B cell (primary cell): ENCODE data around the gene HS3ST5. TPM values are rescaled to one million over a fixed set of nuclear protein-coding genes. Genes with fewer than 3 reads are reported as not detected.

Experiments
- ATAC-seq: fragments of 200-7000 bp; cut with Tn5 transposase; one replicate; pipeline ENCODE4 v1.10.0; 2021; ENCODE audit warnings: low read depth, mild to moderate bottlenecking, moderate number of reproducible peaks, moderate library complexity
- CTCF ChIA-PET: fragments of 350-600 bp; sonication (Branson Sonifier 250); formaldehyde crosslinking; loops from one replicate; lab custom pipeline; 2021; ENCODE audit warnings: antibody characterized with exemption, inconsistent platforms; lab: Charles Lee
- POLR2A ChIA-PET: fragments of 350-600 bp; sonication (Branson Sonifier 250); formaldehyde crosslinking; loops from one replicate; lab custom pipeline; 2021; ENCODE audit warnings: antibody characterized with exemption; lab: Charles Lee
- DNase-seq: peaks from one replicate; pipeline ENCODE4 v3.0.0; 2013
- H2AFZ ChIP-seq: 2 replicates; pipeline ENCODE4 v1.6.1; 2012; ENCODE audit warnings: mild to moderate bottlenecking, low read depth, low read length; ENCODE audit not compliant: insufficient read depth, poor library complexity, severe bottlenecking
- H3K27ac ChIP-seq, 2 donors: 1 replicate in 1 of 2; 2 replicates in 1 of 2; pipeline ENCODE4 v1.5.1; 2012 to 2013; ENCODE audit warnings: low read length in 2 of 2, mild to moderate bottlenecking in 2 of 2, moderate library complexity in 1 of 2
- H3K27me3 ChIP-seq, 4 experiments: fragments of 200-600 bp in 1 of 4; sonication (generic) in 1 of 4; replicated peaks in 1 of 4; 1 replicate in 2 of 4; 2 replicates in 2 of 4; pipeline versions ENCODE4 v1.6.1 to v1.7.0; 2013 to 2016; ENCODE audit warnings: low read length in 3 of 4, mild to moderate bottlenecking in 2 of 4, mixed read lengths in 1 of 4, moderate library complexity in 1 of 4; ENCODE audit not compliant: insufficient read depth in 4 of 4, control insufficient read depth in 3 of 4; ENCODE audit errors: control extremely low read depth in 1 of 4
- H3K36me3 ChIP-seq, 2 experiments: replicated peaks in 1 of 2; 1 replicate in 1 of 2; 2 replicates in 1 of 2; pipeline versions ENCODE4 v1.6.1 to v1.7.1; 2013; ENCODE audit warnings: low read length in 1 of 2; ENCODE audit not compliant: insufficient read depth in 2 of 2, control insufficient read depth in 1 of 2; ENCODE audit errors: control extremely low read depth in 1 of 2, extremely low read depth in 1 of 2
- H3K4me1 ChIP-seq, 2 donors: fragments of 200-600 bp in 1 of 2; sonication (generic) in 1 of 2; 1 replicate in 1 of 2; 2 replicates in 1 of 2; pipeline versions ENCODE4 v1.5.1 to v1.6.1; 2013 to 2017; ENCODE audit warnings: low read length in 2 of 2; ENCODE audit not compliant: control insufficient read depth in 2 of 2, insufficient read depth in 2 of 2
- H3K4me2 ChIP-seq: replicated peaks from 2 replicates; pipeline ENCODE3; 2012; ENCODE audit warnings: mild to moderate bottlenecking, low read depth, low read length; ENCODE audit not compliant: poor library complexity, severe bottlenecking
- H3K4me3 ChIP-seq, 5 experiments: fragments of 200-600 bp in 1 of 5; sonication (generic) in 1 of 5; 1 replicate in 3 of 5; 2 replicates in 2 of 5; pipeline versions ENCODE4 v1.5.1 to v1.7.0; 2011 to 2016; ENCODE audit warnings: low read length in 4 of 5, mild to moderate bottlenecking in 4 of 5, low read depth in 2 of 5, control low read depth in 1 of 5, moderate library complexity in 1 of 5; ENCODE audit not compliant: insufficient read depth in 1 of 5; ENCODE audit errors: control extremely low read depth in 1 of 5, extremely low read depth in 1 of 5
- H3K79me2 ChIP-seq: fragments of 200-600 bp; sonication (generic); one replicate; pipeline ENCODE4 v1.6.0; 2016; ENCODE audit warnings: low read length; ENCODE audit not compliant: control insufficient read depth, insufficient read depth
- H3K9ac ChIP-seq: fragments of 200-600 bp; sonication (generic); 2 replicates; pipeline ENCODE4 v1.6.1; 2017; ENCODE audit warnings: mild to moderate bottlenecking, low read length, moderate library complexity
- H3K9me3 ChIP-seq, 3 donors: one replicate each; pipeline versions ENCODE4 v1.6.1 to v1.7.1; 2013; ENCODE audit warnings: low read length in 2 of 3; ENCODE audit not compliant: control insufficient read depth in 2 of 3, insufficient read depth in 1 of 3; ENCODE audit errors: control extremely low read depth in 1 of 3
- H4K20me1 ChIP-seq: 2 replicates; pipeline ENCODE4 v1.6.0; 2012; ENCODE audit warnings: mild to moderate bottlenecking, low read length; ENCODE audit not compliant: insufficient read depth, control insufficient read depth, poor library complexity, severe bottlenecking
- H3K27ac Mint-ChIP-seq: one replicate; pipeline ENCODE4 v1.8.0; 2021; ENCODE audit warnings: mixed read lengths
- H3K27me3 Mint-ChIP-seq: one replicate; pipeline ENCODE4 v1.8.0; 2021; ENCODE audit warnings: mixed read lengths
- H3K4me1 Mint-ChIP-seq: one replicate; pipeline ENCODE4 v1.8.0; 2021; ENCODE audit warnings: mixed read lengths
- H3K4me3 Mint-ChIP-seq: one replicate; pipeline ENCODE4 v1.8.0; 2021; ENCODE audit warnings: mixed read lengths
- H3K9me3 Mint-ChIP-seq: one replicate; pipeline ENCODE4 v1.8.0; 2022; ENCODE audit warnings: mixed read lengths; ENCODE audit not compliant: insufficient read depth
- EZH2 ChIP-seq: IDR thresholded peaks from 2 replicates; pipeline ENCODE4 v1.6.1; 2012; ENCODE audit warnings: borderline replicate concordance, low read depth, mild to moderate bottlenecking, moderate library complexity, low read length; ENCODE audit not compliant: insufficient read depth, poor library complexity, severe bottlenecking
- WGBS: methylation state at CpG from one replicate; pipeline ENCODE4 v1.1.5; 2013; ENCODE audit warnings: missing lambda C conversion rate; ENCODE audit not compliant: insufficient coverage; 5-methylcytosine and 5-hydroxymethylcytosine counted together
- intact Hi-C: fragments of 100-400 bp; cut with micrococcal nuclease; formaldehyde crosslinking; loops from one replicate; pipeline ENCODE4 v1.10.0; 2022
- polyA minus RNA-seq: library from RNA; depleted of rRNA, polyadenylated mRNA; stranded (reverse); fragments of >200 nt; gene quantifications from 2 replicates; pipeline ENCODE4 v1.2.3, GENCODE V29; 2012
- polyA plus RNA-seq: library from polyadenylated mRNA; depleted of rRNA; stranded (reverse); fragments of >200 nt; gene quantifications from 2 replicates; pipeline ENCODE4 v1.2.3, GENCODE V29; 2012
- total RNA-seq, 2 donors: library from RNA; stranded (reverse); fragments of 120-200 nt in 1 of 2; gene quantifications; 1 replicate in 1 of 2; 2 replicates in 1 of 2; pipeline versions ENCODE4 v1.2.3 to v1.2.4, GENCODE V29; 2013 to 2022
- TF ChIP-seq, protein P1 (sequence below): fragments of 200-600 bp; IDR thresholded peaks from one replicate; pipeline ENCODE4 v1.8.0; 2022; ENCODE audit warnings: antibody characterized with exemption, mild to moderate bottlenecking

HS3ST5 gene, protein sequence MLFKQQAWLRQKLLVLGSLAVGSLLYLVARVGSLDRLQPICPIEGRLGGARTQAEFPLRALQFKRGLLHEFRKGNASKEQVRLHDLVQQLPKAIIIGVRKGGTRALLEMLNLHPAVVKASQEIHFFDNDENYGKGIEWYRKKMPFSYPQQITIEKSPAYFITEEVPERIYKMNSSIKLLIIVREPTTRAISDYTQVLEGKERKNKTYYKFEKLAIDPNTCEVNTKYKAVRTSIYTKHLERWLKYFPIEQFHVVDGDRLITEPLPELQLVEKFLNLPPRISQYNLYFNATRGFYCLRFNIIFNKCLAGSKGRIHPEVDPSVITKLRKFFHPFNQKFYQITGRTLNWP
- total RNA-seq (not detected in 2 replicates), polyA plus RNA-seq (not detected in 2 replicates), polyA minus RNA-seq (not detected in 2 replicates)
- total RNA-seq (2013): not detected

DNA sequence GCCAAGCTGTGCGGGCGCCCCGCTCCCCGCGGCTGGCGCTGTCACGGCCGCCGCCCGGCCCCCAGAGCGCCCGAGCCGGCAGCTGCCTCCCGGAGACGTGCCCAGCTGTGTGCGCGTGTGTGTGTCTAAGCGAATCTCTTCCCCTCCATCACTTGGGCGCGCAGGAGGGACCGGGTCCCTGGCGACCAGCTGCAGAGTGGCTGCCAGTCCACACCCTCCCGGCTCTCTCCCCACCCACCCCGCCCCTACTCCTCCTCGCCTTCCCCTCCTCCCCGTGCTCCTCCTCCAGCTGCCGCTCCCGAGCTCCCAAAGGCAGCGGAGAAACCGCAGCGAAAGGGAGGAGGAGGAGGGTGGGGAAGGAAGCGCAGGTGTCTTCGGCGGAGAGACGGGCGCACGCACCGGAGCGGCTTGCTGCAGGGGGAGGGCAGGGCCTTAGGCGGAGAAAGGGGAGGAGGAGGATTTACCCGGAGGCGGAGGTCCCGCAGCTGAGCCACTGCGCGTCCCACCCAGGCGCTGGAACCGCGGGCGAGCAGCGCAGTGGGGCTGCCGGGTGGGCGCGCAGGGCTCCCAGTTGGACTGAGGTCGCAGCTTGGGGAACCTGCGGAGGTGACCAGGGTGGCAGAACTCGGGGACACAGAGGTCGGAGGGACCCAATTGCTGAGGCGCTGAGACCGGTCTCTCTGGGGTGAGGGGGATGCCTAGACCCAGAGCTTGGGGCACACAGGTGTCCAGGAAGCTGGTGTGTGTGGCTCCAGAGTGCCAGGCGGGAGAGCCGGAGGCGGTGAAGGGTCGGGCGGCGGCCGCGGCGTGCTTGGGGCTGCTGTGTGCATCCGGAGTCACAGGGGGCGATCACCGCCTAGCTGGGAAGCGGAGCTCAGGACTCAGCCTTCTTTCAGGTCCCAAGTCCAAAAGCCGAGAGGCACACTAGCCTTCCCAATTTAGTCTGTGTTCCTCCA is at the start of gene HS3ST5:
Gene HS3ST5 (minus strand): TSS at position 198 of the 956 bp plus-strand sequence. CDS start 280,178 bp downstream, outside the sequence.
- 2% methylated on average over 67 of the region's 73 CpGs for WGBS
- H3K79me2 ChIP-seq: no peaks in the 10 kb centered on the region
- H3K9me3 ChIP-seq: no peaks in the 10 kb centered on the region
- DNase-seq (no peak), ATAC-seq (no peak)
- H3K27ac Mint-ChIP-seq: no peak within 1 kb of the TSS
- intact Hi-C loops: no loop called here
- peaks cover 8% of the 10 kb centered on the region for H3K4me1 Mint-ChIP-seq
- ChIA-PET CTCF (no interaction called here), POLR2A (no interaction called here)
- no peaks in the 10 kb centered on the region for H3K4me1 ChIP-seq
- H3K27me3 Mint-ChIP-seq: peaks cover 43% of the 10 kb centered on the region
- no peak within 1 kb of the TSS for H3K4me2 ChIP-seq
- peak within 1 kb of the TSS; percentile 42 for H3K4me3 Mint-ChIP-seq
- H3K9me3 Mint-ChIP-seq: no peaks in the 10 kb centered on the region
- no peak within 1 kb of the TSS for H3K27ac ChIP-seq
- H4K20me1 ChIP-seq: no peaks in the 10 kb centered on the region
- no peak within 1 kb of the TSS for H3K9ac ChIP-seq
- H3K27me3 ChIP-seq: peaks cover 0 to 10% (median 4%) of the 10 kb centered on the region in 4 experiments
- TF ChIP-seq EZH2: no peak
- TF ChIP-seq, protein P1, sequence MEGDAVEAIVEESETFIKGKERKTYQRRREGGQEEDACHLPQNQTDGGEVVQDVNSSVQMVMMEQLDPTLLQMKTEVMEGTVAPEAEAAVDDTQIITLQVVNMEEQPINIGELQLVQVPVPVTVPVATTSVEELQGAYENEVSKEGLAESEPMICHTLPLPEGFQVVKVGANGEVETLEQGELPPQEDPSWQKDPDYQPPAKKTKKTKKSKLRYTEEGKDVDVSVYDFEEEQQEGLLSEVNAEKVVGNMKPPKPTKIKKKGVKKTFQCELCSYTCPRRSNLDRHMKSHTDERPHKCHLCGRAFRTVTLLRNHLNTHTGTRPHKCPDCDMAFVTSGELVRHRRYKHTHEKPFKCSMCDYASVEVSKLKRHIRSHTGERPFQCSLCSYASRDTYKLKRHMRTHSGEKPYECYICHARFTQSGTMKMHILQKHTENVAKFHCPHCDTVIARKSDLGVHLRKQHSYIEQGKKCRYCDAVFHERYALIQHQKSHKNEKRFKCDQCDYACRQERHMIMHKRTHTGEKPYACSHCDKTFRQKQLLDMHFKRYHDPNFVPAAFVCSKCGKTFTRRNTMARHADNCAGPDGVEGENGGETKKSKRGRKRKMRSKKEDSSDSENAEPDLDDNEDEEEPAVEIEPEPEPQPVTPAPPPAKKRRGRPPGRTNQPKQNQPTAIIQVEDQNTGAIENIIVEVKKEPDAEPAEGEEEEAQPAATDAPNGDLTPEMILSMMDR: no peak
- no peaks in the 10 kb centered on the region for H3K36me3 ChIP-seq
- no peak within 1 kb of the TSS for H2AFZ ChIP-seq
- no peak within 1 kb of the TSS for H3K4me3 ChIP-seq
